Colonic mucosa (tissue), 4 donors: ENCODE measurements around the gene PLCB1. TPM values are rescaled to one million over a fixed set of nuclear protein-coding genes. Genes with fewer than 3 reads are reported as not detected.
"Not testable (repeated sequence)": the region's sequence is repeated elsewhere in the genome, so short reads cannot be mapped to it uniquely, and the experiment has no call there.

Experiments used
- DNase-seq: peaks from one replicate; pipeline ENCODE4 v3.0.0-alpha.2; 2020
- H3K27ac ChIP-seq: fragments of 200-600 bp; one replicate; pipeline ENCODE4 v1.8.0; 2021
- H3K27me3 ChIP-seq: fragments of 200-600 bp; one replicate; pipeline ENCODE4 v1.8.0; 2021
- H3K36me3 ChIP-seq: fragments of 200-600 bp; one replicate; pipeline ENCODE4 v1.8.0; 2021
- H3K4me1 ChIP-seq: fragments of 200-600 bp; one replicate; pipeline ENCODE4 v1.8.0; 2021; ENCODE audit warnings: mild to moderate bottlenecking
- H3K4me3 ChIP-seq: fragments of 200-600 bp; one replicate; pipeline ENCODE4 v1.8.0; 2021
- H3K9ac ChIP-seq, 2 donors: one replicate each; pipeline ENCODE4 v1.7.0; 2013; ENCODE audit warnings: control low read depth in 2 of 2, low read depth in 2 of 2, low read length in 2 of 2
- H3K9me3 ChIP-seq: fragments of 200-600 bp; one replicate; pipeline ENCODE4 v1.8.0; 2021
- CTCF ChIP-seq: fragments of 200-600 bp; IDR thresholded peaks from one replicate; pipeline ENCODE4 v1.8.0; 2022; ENCODE audit warnings: antibody characterized with exemption, mild to moderate bottlenecking
- intact Hi-C: fragments of 100-400 bp; cut with DNase I; formaldehyde crosslinking; loops from one replicate; pipeline ENCODE4 v1.14.1; 2022
- total RNA-seq, 2 donors: library from RNA; stranded (reverse); fragmentation: NEBNext Ultra II Directional in 1 of 2; extraction: Animal tissue kit (Norgen Biotek cat#: 25700) in 1 of 2; gene quantifications; one replicate each; pipeline ENCODE4 v1.2.1, GENCODE V29; 2021
- donor health status: healthy.
- donor health status: DM: no; HTN: no; CAD: no.
- donor health status: DM: no; HTN: no; CAD: no.

PLCB1 gene
- total RNA-seq, 2 donors from 2014 or later = 8.3 to 9.6 TPM

- H3K36me3 ChIP-seq = no peaks in the 10 kb centered on the region
- DNase-seq = no peak
- H3K9me3 ChIP-seq = no peaks in the 10 kb centered on the region
- no peak overlapping the region for H3K9ac ChIP-seq
- no peaks in the 10 kb centered on the region for H3K4me1 ChIP-seq
- no peak overlapping the region for H3K27ac ChIP-seq
- no peaks in the 10 kb centered on the region for H3K27me3 ChIP-seq
- intact Hi-C loops = no loop called here
- TF ChIP-seq CTCF = no peak
- no peak overlapping the region for H3K4me3 ChIP-seq
These were observed 240.8 kb downstream of the PLCB1 start for GRCh38 chr20:8372824-8373380.

GRCh38 chr20:8373579-8373978 lies 241.5 kb downstream of the PLCB1 start:
- Histone ChIP-seq H3K36me3 (no peaks in the 10 kb centered on the region), H3K9me3 (no peaks in the 10 kb centered on the region), H3K4me3 (no peak overlapping the region), H3K27ac (no peak overlapping the region), H3K4me1 (no peaks in the 10 kb centered on the region), H3K9ac (no peak overlapping the region), H3K27me3 (no peaks in the 10 kb centered on the region)
- DNase-seq = no peak
- no peak for TF ChIP-seq CTCF
- intact Hi-C loops = no loop called here

DNA sequence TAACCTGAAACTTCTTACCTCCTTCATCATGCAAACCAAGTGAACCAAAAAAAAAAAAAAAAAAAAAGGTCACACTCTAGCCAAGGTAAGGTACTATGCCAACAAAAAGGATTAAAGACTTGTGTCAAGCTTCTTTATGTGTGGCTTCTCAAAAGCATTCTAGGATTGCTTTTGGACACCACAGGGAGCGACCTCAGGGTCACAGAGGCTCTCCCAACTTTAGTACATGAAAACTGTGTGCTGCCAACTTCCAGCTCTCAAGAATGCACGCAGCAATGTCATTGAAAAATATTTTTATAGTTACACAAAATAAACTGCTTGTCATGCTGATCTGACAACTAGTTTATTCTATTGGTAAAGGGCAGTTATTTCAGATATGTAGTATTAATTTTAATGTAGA lies 243.8 kb downstream of the PLCB1 start:
- no peaks in the 10 kb centered on the region for H3K36me3 ChIP-seq
- no peaks in the 10 kb centered on the region for H3K27me3 ChIP-seq
- intact Hi-C loops = no loop called here
- no peak overlapping the region for H3K4me3 ChIP-seq
- H3K4me1 ChIP-seq = no peaks in the 10 kb centered on the region
- no peaks in the 10 kb centered on the region for H3K9me3 ChIP-seq
- DNase-seq = no peak
- H3K27ac ChIP-seq = no peak overlapping the region
- H3K9ac ChIP-seq = no peak overlapping the region
- TF ChIP-seq CTCF = no peak

DNA sequence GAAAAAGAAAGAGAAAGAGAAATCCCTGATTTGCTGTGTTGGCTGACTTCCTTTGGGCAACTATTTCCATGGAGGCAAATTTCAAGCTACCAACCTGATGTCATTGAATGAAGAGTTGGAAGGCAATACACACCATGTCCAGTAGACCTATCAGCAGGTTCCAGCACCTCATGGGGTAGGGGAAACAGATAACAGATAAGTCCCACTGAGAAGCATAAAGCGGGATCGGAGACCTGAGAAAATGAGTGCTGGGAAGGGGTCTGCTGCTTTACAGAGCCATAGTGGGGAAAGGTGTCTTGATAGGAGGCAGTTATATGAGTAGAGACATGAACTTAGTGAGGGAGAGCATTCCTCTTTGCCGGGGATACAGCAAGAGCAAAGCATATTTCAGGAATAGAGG lies 244.9 kb downstream of the PLCB1 start:
- no peak overlapping the region for H3K9ac ChIP-seq
- TF ChIP-seq CTCF = no peak
- H3K27me3 ChIP-seq = no peaks in the 10 kb centered on the region
- no peaks in the 10 kb centered on the region for H3K4me1 ChIP-seq
- H3K9me3 ChIP-seq = no peaks in the 10 kb centered on the region
- H3K4me3 ChIP-seq = no peak overlapping the region
- no peak overlapping the region for H3K27ac ChIP-seq
- intact Hi-C loops = no loop called here
- DNase-seq = no peak
- no peaks in the 10 kb centered on the region for H3K36me3 ChIP-seq

DNA sequence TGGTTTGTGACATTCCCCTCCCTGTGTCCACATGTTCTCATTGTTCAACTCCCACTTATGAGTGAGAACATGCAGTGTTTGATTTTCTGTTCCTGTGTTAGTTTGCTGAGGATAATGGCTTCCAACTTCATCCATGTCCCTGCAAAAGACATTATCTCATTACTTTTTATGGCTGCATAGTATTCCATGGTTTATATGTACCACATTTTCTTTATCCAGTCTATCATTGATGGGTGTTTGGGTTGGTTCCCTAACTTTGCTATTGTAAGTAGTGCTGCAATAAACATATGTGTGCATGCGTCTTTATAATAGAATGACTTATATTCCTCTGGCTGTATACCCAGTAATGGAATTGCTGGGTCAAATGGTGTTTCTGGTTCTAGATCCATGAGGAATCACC lies 247.1 kb downstream of the PLCB1 start:
- intact Hi-C loops, DNase-seq, H3K27me3 ChIP-seq, H3K4me3 ChIP-seq, H3K36me3 ChIP-seq, H3K27ac ChIP-seq, H3K4me1 ChIP-seq, H3K9me3 ChIP-seq, H3K9ac ChIP-seq: not testable (repeated sequence)

DNA sequence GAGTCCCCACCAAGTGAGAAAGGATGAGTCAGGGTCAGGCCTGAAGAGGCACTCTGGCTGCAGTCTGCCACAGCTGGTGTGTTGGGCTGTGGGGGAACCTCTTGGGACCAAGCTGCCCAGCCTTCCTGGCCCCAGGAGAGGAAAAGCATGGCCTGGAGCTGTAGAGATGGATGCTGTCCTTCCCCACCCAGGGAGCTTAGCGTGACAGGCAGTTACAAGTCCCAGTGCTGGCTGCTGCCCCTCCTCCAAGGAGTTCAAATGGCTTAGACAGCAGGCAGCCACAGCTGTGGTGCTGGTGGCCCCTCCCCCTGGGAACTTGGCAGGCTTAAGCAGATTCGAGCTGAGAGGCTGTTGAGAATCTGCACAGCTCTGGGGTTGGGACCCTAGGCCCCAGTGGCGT lies 253.2 kb downstream of the PLCB1 start:
- no peaks in the 10 kb centered on the region for H3K4me1 ChIP-seq
- no peak for DNase-seq
- no peak overlapping the region for H3K9ac ChIP-seq
- TF ChIP-seq CTCF = no peak
- no peaks in the 10 kb centered on the region for H3K36me3 ChIP-seq
- H3K9me3 ChIP-seq = no peaks in the 10 kb centered on the region
- intact Hi-C loops = loop anchor here (10.0 kb wide), 1 partner anchor 340 kb away; no protein-coding TSS in a partner anchor
- H3K27me3 ChIP-seq = no peaks in the 10 kb centered on the region
- no peak overlapping the region for H3K4me3 ChIP-seq
- no peak overlapping the region for H3K27ac ChIP-seq
